Transverse colon (tissue), 4 donors: Measurements from ENCODE around the gene MT1A. TPM values are rescaled to one million over a fixed set of nuclear protein-coding genes. Genes with fewer than 3 reads are reported as not detected.
"Not testable (repeated sequence)": the region's sequence is repeated elsewhere in the genome, so short reads cannot be mapped to it uniquely, and the experiment has no call there.

Experiments
- DNase-seq: peaks from one replicate; pipeline ENCODE4 v3.0.0-alpha.2; 2019
- H3K27ac ChIP-seq, 4 donors: fragments of 200-600 bp; sonication (generic); 2 replicates each; pipeline ENCODE4 v1.5.1; 2016 to 2018; ENCODE audit warnings: inconsistent platforms in 4 of 4
- H3K27me3 ChIP-seq: fragments of 200-600 bp; sonication (generic); 2 replicates; pipeline ENCODE4 v1.5.1; 2017; ENCODE audit warnings: inconsistent platforms
- H3K36me3 ChIP-seq, 4 donors: fragments of 200-600 bp; sonication (generic); 2 replicates each; pipeline ENCODE4 v1.5.1; 2017 to 2019; ENCODE audit warnings: inconsistent platforms in 4 of 4
- H3K4me1 ChIP-seq, 4 donors: fragments of 200-600 bp; sonication (generic); 2 replicates each; pipeline ENCODE4 v1.5.1; 2017 to 2020; ENCODE audit warnings: inconsistent platforms in 4 of 4
- H3K4me3 ChIP-seq, 4 donors: fragments of 200-600 bp; sonication (generic); 1 replicate in 1 of 4; 2 replicates in 3 of 4; pipeline versions ENCODE4 v1.5.1 to v1.6.1; 2017 to 2019; ENCODE audit warnings: inconsistent platforms in 4 of 4
- H3K9me3 ChIP-seq, 2 donors: fragments of 200-600 bp; sonication (generic); 2 replicates each; pipeline ENCODE4 v1.5.1; 2017 to 2019; ENCODE audit warnings: inconsistent platforms in 2 of 2
- CTCF ChIP-seq, 5 experiments: fragments of 200-600 bp in 3 of 5; fragments of 450-650 bp in 2 of 5; sonication (generic) in 3 of 5; IDR thresholded peaks; 1 replicate in 2 of 5; 2 replicates in 3 of 5; pipeline ENCODE4 v1.5.1; 2016 to 2017; ENCODE audit warnings: antibody characterized with exemption in 5 of 5, inconsistent platforms in 3 of 5, mild to moderate bottlenecking in 2 of 5, moderate library complexity in 1 of 5
- EP300 ChIP-seq: sonication (generic); formaldehyde crosslinking; IDR thresholded peaks from one replicate; pipeline ENCODE4 v1.6.1; 2017; ENCODE audit warnings: antibody characterized with exemption, low read depth
- POLR2A ChIP-seq: fragments of 450-650 bp; IDR thresholded peaks from one replicate; pipeline ENCODE4 v1.6.1; 2016; ENCODE audit warnings: antibody characterized with exemption, mild to moderate bottlenecking, moderate library complexity
- POLR2AphosphoS5 ChIP-seq, 3 donors: sonication (generic); formaldehyde crosslinking; IDR thresholded peaks; one replicate each; pipeline ENCODE4 v1.6.1; 2016; ENCODE audit warnings: antibody characterized with exemption in 3 of 3
- WGBS, 2 donors: methylation state at CpG; one replicate each; pipeline ENCODE4 v1.1.5; 2018; ENCODE audit warnings: low coverage in 1 of 2; 5-methylcytosine and 5-hydroxymethylcytosine counted together
- in situ Hi-C, 4 donors: fragments of 200-750 bp; cut with MboI; loops; one replicate each; pipeline versions ENCODE4 v1.15.0 to v1.15.1; 2017; ENCODE audit warnings: low sequenced_read_pairs in 3 of 4, low pct_ligation_motif_present in 1 of 4, low pct_unique_long_range_greater_than_20kb in 1 of 4
- intact Hi-C: fragments of 100-400 bp; cut with DNase I; formaldehyde crosslinking; loops from one replicate; pipeline ENCODE4 v1.15.1; 2023; ENCODE audit warnings: low total_unique reads
- total RNA-seq, 4 donors: library from RNA; depleted of rRNA; stranded (reverse); fragments of >200 nt; gene quantifications; one replicate each; pipeline ENCODE4 v1.1.0, GENCODE V29; 2016

Gene MT1A
- total RNA-seq, 4 donors from 2014 or later, result 4.4 to 35.2 (median 4.9) TPM; not detected in 1

GRCh38 chr16:56669840-56670619 lies 31.6 kb downstream of the MT1A start:
- Histone ChIP-seq H3K27ac (no peak overlapping the region), H3K36me3 (no peaks in the 10 kb centered on the region), H3K4me3 (peak overlapping the region in 1 of 4 donors; percentile 8), H3K4me1 (peaks cover 5 to 26% (median 18%) of the 10 kb centered on the region in 4 donors), H3K27me3 (peaks cover 76% of the 10 kb centered on the region), H3K9me3 (no peaks in the 10 kb centered on the region)
- intact Hi-C loops, result no loop called here
- no peak for DNase-seq
- in situ Hi-C loops, result no loop called here
- TF ChIP-seq CTCF (IDR thresholded peaks at IDR 0.05) (no peak), POLR2AphosphoS5 (IDR thresholded peaks at IDR 0.05) (no peak), EP300 (no peak), POLR2A (no peak)
- 26 to 30% methylated on average over 8 to 19 of the region's 19 CpGs for WGBS, 2 donors

GRCh38 chr16:56670620-56670934 lies 32.1 kb downstream of the MT1A start:
- in situ Hi-C loops, result no loop called here
- WGBS, 2 donors, result 89% methylated on average over 2 of the region's 2 CpGs; no CpG with 5 or more reads in 1 of the 2 donors
- Histone ChIP-seq H3K27me3 (peaks cover 82% of the 10 kb centered on the region), H3K4me1 (peaks cover 5 to 28% (median 20%) of the 10 kb centered on the region in 4 donors), H3K9me3 (no peaks in the 10 kb centered on the region), H3K27ac (no peak overlapping the region), H3K4me3 (no peak overlapping the region), H3K36me3 (no peaks in the 10 kb centered on the region)
- no peak for DNase-seq
- intact Hi-C loops, result no loop called here
- no peak for TF ChIP-seq POLR2AphosphoS5 (IDR thresholded peaks at IDR 0.05)
- TF ChIP-seq EP300, result no peak
- no peak for TF ChIP-seq CTCF (IDR thresholded peaks at IDR 0.05)
- no peak for TF ChIP-seq POLR2A

- 70 to 90% methylated on average over 1 to 2 of the region's 2 CpGs for WGBS, 2 donors
- H3K36me3 ChIP-seq, intact Hi-C loops, H3K27ac ChIP-seq, DNase-seq, H3K4me3 ChIP-seq, H3K9me3 ChIP-seq, in situ Hi-C loops: not testable (repeated sequence)
- Histone ChIP-seq H3K4me1 (peaks cover 5 to 36% (median 26%) of the 10 kb centered on the region in 4 donors), H3K27me3 (peaks cover 82% of the 10 kb centered on the region)
Measured at GRCh38 chr16:56671691-56672090, 33.2 kb downstream of the MT1A start.

- intact Hi-C loops, in situ Hi-C loops: not testable (repeated sequence)
- peaks cover 78% of the 10 kb centered on the region for H3K27me3 ChIP-seq
Measured at GRCh38 chr16:56672171-56672570, 33.7 kb downstream of the MT1A start.

GRCh38 chr16:56672761-56673536 lies 34.5 kb downstream of the MT1A start:
- peaks cover 70% of the 10 kb centered on the region for H3K27me3 ChIP-seq

More at GRCh38 chr16:56672171-56672570, 33.7 kb downstream of the MT1A start:
- H3K36me3 ChIP-seq, H3K27ac ChIP-seq, DNase-seq, H3K9me3 ChIP-seq, H3K4me3 ChIP-seq: not testable (repeated sequence)
- WGBS, 2 donors, result 78 to 100% methylated on average over 1 to 3 of the region's 3 CpGs
- peaks cover 5 to 36% (median 26%) of the 10 kb centered on the region in 4 donors for H3K4me1 ChIP-seq

More at GRCh38 chr16:56672761-56673536, 34.5 kb downstream of the MT1A start:
- Histone ChIP-seq H3K4me3 (no peak overlapping the region), H3K9me3 (no peaks in the 10 kb centered on the region), H3K36me3 (no peaks in the 10 kb centered on the region), H3K27ac (no peak overlapping the region), H3K4me1 (peaks cover 5 to 32% (median 21%) of the 10 kb centered on the region in 4 donors)
- DNase-seq, result no peak
- in situ Hi-C loops (no loop called here), intact Hi-C loops (no loop called here)
- TF ChIP-seq POLR2AphosphoS5 (IDR thresholded peaks at IDR 0.05) (no peak), CTCF (IDR thresholded peaks at IDR 0.05) (no peak), POLR2A (no peak), EP300 (no peak)
- 63 to 85% methylated on average over 4 to 11 of the region's 11 CpGs for WGBS, 2 donors
